ENCODE data around the gene MGAT5B. TPM values are rescaled to one million over a fixed set of nuclear protein-coding genes. Genes with fewer than 3 reads are reported as not detected.

The MGAT5B gene
- total and polyA plus RNA-seq, 2 experiments from 2014 or later: 1.6 to 10.0 TPM

GRCh38 chr17:76906463-76906862 lies 38.3 kb downstream of the MGAT5B start:
- no peak overlapping the region for H2AFZ ChIP-seq
- no peaks in the 10 kb centered on the region for H3K36me3 ChIP-seq (ENCODE audit: insufficient read depth)
- no peaks in the 10 kb centered on the region for H3K79me2 ChIP-seq (replicated peaks; ENCODE audit: insufficient read depth)
- no peak overlapping the region for H3K4me2 ChIP-seq
- no peak overlapping the region for H3K4me3 ChIP-seq
- peaks cover 9% of the 10 kb centered on the region; the same call in 1 of the 2 replicates for H3K4me1 ChIP-seq (ENCODE audit: insufficient read depth)
- peaks cover 6% of the 10 kb centered on the region; the same call in 2 of the 3 replicates for H3K36me3 Mint-ChIP-seq (ENCODE audit: low read depth)
- ATAC-seq (no peak), DNase-seq (ENCODE audit: low spot score) (no peak)
- H3F3A ChIP-seq (replicated peaks; ENCODE audit: low read depth): no peaks in the 10 kb centered on the region
- no peak overlapping the region for H3K27ac ChIP-seq (ENCODE audit: low read depth)
- no peaks in the 10 kb centered on the region for H3K9me2 ChIP-seq (ENCODE audit: insufficient read depth)
- H3K27me3 Mint-ChIP-seq (ENCODE audit: insufficient read depth, low read depth, poor library complexity): peaks cover 13% of the 10 kb centered on the region
- H3K9me3 Mint-ChIP-seq: no peaks in the 10 kb centered on the region; the same call in 2 of the 3 replicates
- no peak overlapping the region for H3K4me3 Mint-ChIP-seq
- no peaks in the 10 kb centered on the region; the same call in 1 of the 2 replicates for H4K20me1 ChIP-seq (replicated peaks; ENCODE audit: insufficient read depth)
- H3K27ac Mint-ChIP-seq: no peak overlapping the region
- TF ChIP-seq JUNB (IDR thresholded peaks at IDR 0.05; ENCODE audit: unreplicated experiment): no peak
- TF ChIP-seq ZNF462 (CRISPR knock-in tag; IDR thresholded peaks at IDR 0.05): no peak
- TF ChIP-seq, protein P1, sequence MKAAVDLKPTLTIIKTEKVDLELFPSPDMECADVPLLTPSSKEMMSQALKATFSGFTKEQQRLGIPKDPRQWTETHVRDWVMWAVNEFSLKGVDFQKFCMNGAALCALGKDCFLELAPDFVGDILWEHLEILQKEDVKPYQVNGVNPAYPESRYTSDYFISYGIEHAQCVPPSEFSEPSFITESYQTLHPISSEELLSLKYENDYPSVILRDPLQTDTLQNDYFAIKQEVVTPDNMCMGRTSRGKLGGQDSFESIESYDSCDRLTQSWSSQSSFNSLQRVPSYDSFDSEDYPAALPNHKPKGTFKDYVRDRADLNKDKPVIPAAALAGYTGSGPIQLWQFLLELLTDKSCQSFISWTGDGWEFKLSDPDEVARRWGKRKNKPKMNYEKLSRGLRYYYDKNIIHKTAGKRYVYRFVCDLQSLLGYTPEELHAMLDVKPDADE (IDR thresholded peaks at IDR 0.05): no peak
- TF ChIP-seq, protein P2, sequence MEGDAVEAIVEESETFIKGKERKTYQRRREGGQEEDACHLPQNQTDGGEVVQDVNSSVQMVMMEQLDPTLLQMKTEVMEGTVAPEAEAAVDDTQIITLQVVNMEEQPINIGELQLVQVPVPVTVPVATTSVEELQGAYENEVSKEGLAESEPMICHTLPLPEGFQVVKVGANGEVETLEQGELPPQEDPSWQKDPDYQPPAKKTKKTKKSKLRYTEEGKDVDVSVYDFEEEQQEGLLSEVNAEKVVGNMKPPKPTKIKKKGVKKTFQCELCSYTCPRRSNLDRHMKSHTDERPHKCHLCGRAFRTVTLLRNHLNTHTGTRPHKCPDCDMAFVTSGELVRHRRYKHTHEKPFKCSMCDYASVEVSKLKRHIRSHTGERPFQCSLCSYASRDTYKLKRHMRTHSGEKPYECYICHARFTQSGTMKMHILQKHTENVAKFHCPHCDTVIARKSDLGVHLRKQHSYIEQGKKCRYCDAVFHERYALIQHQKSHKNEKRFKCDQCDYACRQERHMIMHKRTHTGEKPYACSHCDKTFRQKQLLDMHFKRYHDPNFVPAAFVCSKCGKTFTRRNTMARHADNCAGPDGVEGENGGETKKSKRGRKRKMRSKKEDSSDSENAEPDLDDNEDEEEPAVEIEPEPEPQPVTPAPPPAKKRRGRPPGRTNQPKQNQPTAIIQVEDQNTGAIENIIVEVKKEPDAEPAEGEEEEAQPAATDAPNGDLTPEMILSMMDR (conservative IDR thresholded peaks at IDR 0.05; ENCODE audit: low read depth in 2 of 2): no peak
- H3K4me1 Mint-ChIP-seq: peaks cover 16% of the 10 kb centered on the region
- no peaks in the 10 kb centered on the region for H3K27me3 ChIP-seq (ENCODE audit: insufficient read depth)
